Astrocyte (in vitro differentiated cells and primary cell): Measurements from ENCODE around the gene CD55. TPM values are rescaled to one million over a fixed set of nuclear protein-coding genes. Genes with fewer than 3 reads are reported as not detected.
A peak's percentile ranks its signal among the peaks of the same experiment; 100 is the strongest.

ENCODE experiments used
- DNase-seq: peaks from one replicate; pipeline ENCODE4 v3.0.0-alpha.2; 2010; ENCODE audit warnings: low read depth
- FAIRE-seq: peaks from 2 replicates; lab custom pipeline; 2011; peaks lifted over from hg19 to GRCh38; lab: Jason Lieb, UNC
- H2AFZ ChIP-seq: 2 replicates; pipeline ENCODE4 v1.6.0; 2012; ENCODE audit warnings: low read depth, low read length, inconsistent platforms
- H3K27ac ChIP-seq: 2 replicates; pipeline ENCODE4 v1.5.1; 2011; ENCODE audit warnings: low read depth, low read length, inconsistent platforms
- H3K27me3 ChIP-seq: 2 replicates; pipeline ENCODE4 v1.6.0; 2011; ENCODE audit warnings: low read length, inconsistent platforms; ENCODE audit not compliant: insufficient read depth
- H3K36me3 ChIP-seq: 2 replicates; pipeline ENCODE4 v1.5.1; 2011; ENCODE audit warnings: low read length, inconsistent platforms; ENCODE audit not compliant: insufficient read depth
- H3K4me1 ChIP-seq: 2 replicates; pipeline ENCODE4 v1.5.1; 2011; ENCODE audit warnings: low read length, inconsistent platforms; ENCODE audit not compliant: insufficient read depth
- H3K4me2 ChIP-seq: 2 replicates; pipeline ENCODE4 v1.6.0; 2012; ENCODE audit warnings: low read length, inconsistent platforms
- H3K4me3 ChIP-seq: 2 replicates; pipeline ENCODE4 v1.5.1; 2011; ENCODE audit warnings: low read depth, mild to moderate bottlenecking, low read length, inconsistent platforms; ENCODE audit not compliant: insufficient read depth
- H3K79me2 ChIP-seq: 2 replicates; pipeline ENCODE4 v1.6.0; 2012; ENCODE audit warnings: mild to moderate bottlenecking, low read length, inconsistent platforms; ENCODE audit not compliant: insufficient read depth
- H3K9ac ChIP-seq: 2 replicates; pipeline ENCODE4 v1.6.0; 2012; ENCODE audit warnings: mild to moderate bottlenecking, low read length, inconsistent platforms
- H3K9me3 ChIP-seq: 2 replicates; pipeline ENCODE4 v1.5.1; 2012; ENCODE audit warnings: low read depth, mild to moderate bottlenecking, low read length, inconsistent platforms; ENCODE audit not compliant: insufficient read depth
- H4K20me1 ChIP-seq: 2 replicates; pipeline ENCODE4 v1.6.0; 2012; ENCODE audit warnings: low read length, inconsistent platforms; ENCODE audit not compliant: insufficient read depth
- H3K27ac Mint-ChIP-seq: one replicate; pipeline ENCODE4 v1.8.0; 2021; ENCODE audit warnings: mild to moderate bottlenecking, mixed read lengths; ENCODE audit not compliant: unreplicated experiment
- H3K27me3 Mint-ChIP-seq: one replicate; pipeline ENCODE4 v1.8.0; 2021; ENCODE audit warnings: low read depth, mixed read lengths; ENCODE audit not compliant: unreplicated experiment
- H3K36me3 Mint-ChIP-seq: one replicate; pipeline ENCODE4 v1.8.0; 2021; ENCODE audit warnings: low read depth, mixed read lengths; ENCODE audit not compliant: unreplicated experiment
- H3K4me1 Mint-ChIP-seq: one replicate; pipeline ENCODE4 v1.8.0; 2021; ENCODE audit warnings: low read depth, mixed read lengths; ENCODE audit not compliant: unreplicated experiment
- H3K4me3 Mint-ChIP-seq: one replicate; pipeline ENCODE4 v1.8.0; 2021; ENCODE audit warnings: mild to moderate bottlenecking, moderate library complexity, mixed read lengths; ENCODE audit not compliant: unreplicated experiment
- H3K9me3 Mint-ChIP-seq: one replicate; pipeline ENCODE4 v1.8.0; 2021; ENCODE audit warnings: mild to moderate bottlenecking, mixed read lengths; ENCODE audit not compliant: unreplicated experiment
- CTCF ChIP-seq: IDR thresholded peaks from 2 replicates; pipeline ENCODE4 v1.5.1; 2011; ENCODE audit warnings: low read depth, mild to moderate bottlenecking, inconsistent platforms, low read length, moderate library complexity; ENCODE audit not compliant: insufficient read depth
- EZH2 ChIP-seq: IDR thresholded peaks from 2 replicates; pipeline ENCODE4 v1.6.1; 2012; ENCODE audit warnings: mild to moderate bottlenecking, low read length, inconsistent platforms; ENCODE audit not compliant: insufficient read depth
- total RNA-seq: library from RNA; stranded (reverse); gene quantifications from 2 replicates; pipeline ENCODE4 v1.2.1, GENCODE V29; 2021

Gene CD55
- total RNA-seq, 1 donor from 2014 or later = 18.7 TPM

DNA sequence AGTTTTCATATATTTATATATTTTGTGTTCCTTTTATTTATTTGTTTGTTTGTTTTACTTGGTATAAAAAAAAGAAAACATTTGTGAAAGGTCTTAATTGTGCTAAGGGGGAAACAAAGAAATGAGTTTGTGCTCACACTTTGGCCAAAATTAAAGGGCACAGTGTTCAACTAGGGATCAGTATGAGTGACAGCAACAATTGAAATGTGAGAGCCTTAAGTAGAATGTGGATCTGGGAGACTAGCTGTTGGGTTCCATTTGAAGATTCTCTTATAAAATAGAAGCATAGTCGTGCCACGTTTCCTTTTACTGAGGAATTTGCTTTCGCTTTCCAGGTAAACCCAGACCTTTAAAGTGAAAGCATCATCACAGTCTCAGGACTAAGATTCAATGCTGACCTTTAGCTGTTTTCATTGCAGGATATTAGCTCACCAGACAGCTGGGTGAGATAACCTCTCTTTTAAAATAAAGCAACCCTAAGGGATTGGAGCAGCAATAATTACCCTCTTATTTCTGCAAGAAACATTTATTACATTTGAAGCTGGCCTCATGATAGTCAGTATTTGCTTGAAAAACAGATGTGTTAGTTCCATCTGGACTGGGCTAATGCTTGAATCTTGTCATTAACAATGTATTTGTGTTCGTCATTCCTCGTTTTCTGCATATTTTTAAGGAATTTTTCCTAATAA, 37.1 kb upstream of the CD55 start:
- Histone ChIP-seq H3K4me3 (no peak overlapping the region), H2AFZ (no peak overlapping the region), H3K4me2 (no peak overlapping the region), H4K20me1 (no peaks in the 10 kb centered on the region), H3K79me2 (no peaks in the 10 kb centered on the region), H3K4me1 (peaks cover 15% of the 10 kb centered on the region), H3K9ac (no peak overlapping the region), H3K9me3 (no peaks in the 10 kb centered on the region), H3K27ac (no peak overlapping the region), H3K27me3 (no peaks in the 10 kb centered on the region), H3K36me3 (no peaks in the 10 kb centered on the region)
- Mint-ChIP-seq H3K36me3 (no peaks in the 10 kb centered on the region), H3K27me3 (no peaks in the 10 kb centered on the region), H3K27ac (peak overlapping the region; percentile 30), H3K4me3 (no peak overlapping the region), H3K9me3 (no peaks in the 10 kb centered on the region), H3K4me1 (peaks cover 55% of the 10 kb centered on the region)
- TF ChIP-seq CTCF (no peak), EZH2 (no peak)
- FAIRE-seq (no peak), DNase-seq (no peak)

DNA sequence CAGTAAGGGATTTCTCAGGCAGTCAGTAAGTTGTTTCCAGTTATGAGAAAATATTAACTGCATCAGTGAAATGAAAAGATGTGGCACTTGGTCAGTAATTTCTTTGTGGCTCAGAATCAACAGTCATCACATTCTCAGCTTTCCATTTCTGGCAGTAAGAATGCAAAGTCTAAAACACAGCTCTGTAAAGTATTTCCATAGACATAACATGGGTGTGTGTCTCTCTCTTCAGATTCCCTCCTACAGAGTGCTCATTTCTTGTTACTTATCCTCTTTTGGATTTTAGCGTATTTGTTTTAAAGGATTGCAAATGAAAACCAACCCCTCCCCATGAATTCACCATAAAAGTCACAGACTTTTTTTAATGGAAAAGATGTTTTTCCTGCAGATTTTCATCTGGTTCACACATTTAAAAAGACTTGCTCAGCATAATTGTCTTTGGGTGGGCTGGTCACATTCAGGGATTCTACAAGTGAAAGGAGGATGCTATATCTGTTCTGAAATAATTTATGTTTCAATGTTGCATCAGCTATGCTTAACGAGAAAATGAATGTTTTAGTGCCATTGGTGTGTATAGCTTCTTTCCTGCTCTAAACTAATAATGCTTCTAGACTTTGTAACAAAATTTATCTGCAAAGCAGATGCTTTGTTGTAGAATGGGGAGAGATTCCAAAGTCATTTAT, 34.6 kb upstream of the CD55 start:
- H3K4me3 Mint-ChIP-seq = no peak overlapping the region

More for the DNA sequence above, 34.6 kb upstream of the CD55 start:
- no peak for FAIRE-seq
- DNase-seq = peak; percentile 30
- Mint-ChIP-seq H3K27me3 (no peaks in the 10 kb centered on the region), H3K27ac (peak overlapping the region; percentile 75), H3K4me1 (peaks cover 45% of the 10 kb centered on the region), H3K36me3 (no peaks in the 10 kb centered on the region), H3K9me3 (peaks cover 6% of the 10 kb centered on the region)
- H3K9ac ChIP-seq = no peak overlapping the region
- H3K9me3 ChIP-seq = no peaks in the 10 kb centered on the region
- H3K4me2 ChIP-seq = no peak overlapping the region
- H3K79me2 ChIP-seq = no peaks in the 10 kb centered on the region
- TF ChIP-seq CTCF (no peak), EZH2 (no peak)
- H3K4me1 ChIP-seq = peaks cover 12% of the 10 kb centered on the region
- no peaks in the 10 kb centered on the region for H3K36me3 ChIP-seq
- no peaks in the 10 kb centered on the region for H3K27me3 ChIP-seq
- H4K20me1 ChIP-seq = no peaks in the 10 kb centered on the region
- no peak overlapping the region for H3K27ac ChIP-seq
- no peak overlapping the region for H3K4me3 ChIP-seq
- no peak overlapping the region for H2AFZ ChIP-seq
